GM18519 (cell line): Measurements from ENCODE around the gene SLC35E1.
"Not testable (repeated sequence)": the region's sequence is repeated elsewhere in the genome, so short reads cannot be mapped to it uniquely, and the experiment has no call there.

Source experiments
- ATAC-seq: cut with Tn5 transposase; IDR thresholded peaks from one replicate; pipeline ENCODE4 v1.9.1; 2021; ENCODE audit warnings: mild to moderate bottlenecking, moderate library complexity; ENCODE audit not compliant: unreplicated experiment, low FRiP score

The SLC35E1 gene

DNA sequence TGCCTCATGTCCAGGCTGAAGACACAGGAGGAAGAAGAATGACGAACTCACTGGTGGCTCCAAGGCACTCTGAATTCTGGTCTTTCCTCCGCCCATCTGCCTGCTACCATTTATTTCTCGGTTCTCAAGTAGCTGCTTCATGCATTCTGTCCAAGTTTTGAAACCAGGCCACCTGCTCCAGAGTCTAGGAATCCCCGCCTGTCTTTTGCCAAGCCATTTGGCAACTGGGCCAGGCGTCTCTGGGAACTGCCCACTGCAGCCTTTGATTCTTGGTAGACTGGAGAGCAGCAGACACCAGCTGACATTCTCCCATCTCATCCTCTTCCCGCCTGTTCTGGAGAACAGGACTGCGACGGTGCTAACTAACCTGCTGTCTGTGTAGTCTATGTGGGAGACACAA lies 10.8 kb downstream of the SLC35E1 start:
- no peak for ATAC-seq

DNA sequence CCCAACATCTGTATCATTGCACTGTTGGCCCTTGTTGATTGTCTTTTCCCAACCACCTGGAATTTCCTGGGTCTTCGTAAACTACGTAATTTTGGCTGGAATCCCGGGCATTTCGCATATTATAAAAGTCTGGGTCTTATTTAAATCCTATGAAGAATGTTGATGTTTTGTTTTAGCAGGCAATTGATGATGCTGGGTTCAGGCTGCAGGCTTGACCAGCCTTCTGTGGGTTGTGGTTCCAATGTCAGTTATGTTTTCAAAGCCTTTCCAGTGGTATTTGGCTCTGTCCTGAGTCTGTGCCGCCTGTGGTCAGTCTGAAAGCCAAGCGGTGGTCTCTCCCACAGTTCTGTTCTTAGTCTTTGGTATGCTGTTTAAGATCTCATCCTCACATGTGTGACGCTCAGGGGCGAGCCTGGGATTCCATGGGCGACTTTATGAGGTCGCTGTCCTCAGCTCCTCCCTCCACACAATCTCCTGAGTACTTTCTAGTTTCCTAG lies 12.4 kb downstream of the SLC35E1 start:
- ATAC-seq, result no peak

DNA sequence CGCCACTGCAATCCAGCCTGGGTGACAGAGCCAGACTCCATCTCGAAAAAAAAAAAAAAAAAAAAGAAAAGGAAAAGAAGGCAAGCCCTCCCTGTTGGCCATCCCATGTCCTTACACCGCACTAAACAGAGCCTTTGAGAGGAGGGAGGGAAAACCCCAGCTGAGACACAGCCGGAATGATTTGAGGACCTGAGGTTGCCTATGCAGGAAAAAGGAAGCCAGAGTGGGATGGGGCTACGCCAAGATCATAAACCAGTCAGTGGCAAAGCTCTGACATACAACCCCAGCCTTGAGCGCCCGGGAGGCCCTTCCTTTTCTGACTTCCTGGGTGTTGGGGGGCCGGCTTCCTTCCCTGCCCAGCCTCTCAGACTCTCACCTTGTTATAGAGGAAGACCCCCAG lies 17.4 kb downstream of the SLC35E1 start:
- ATAC-seq, result no peak

DNA sequence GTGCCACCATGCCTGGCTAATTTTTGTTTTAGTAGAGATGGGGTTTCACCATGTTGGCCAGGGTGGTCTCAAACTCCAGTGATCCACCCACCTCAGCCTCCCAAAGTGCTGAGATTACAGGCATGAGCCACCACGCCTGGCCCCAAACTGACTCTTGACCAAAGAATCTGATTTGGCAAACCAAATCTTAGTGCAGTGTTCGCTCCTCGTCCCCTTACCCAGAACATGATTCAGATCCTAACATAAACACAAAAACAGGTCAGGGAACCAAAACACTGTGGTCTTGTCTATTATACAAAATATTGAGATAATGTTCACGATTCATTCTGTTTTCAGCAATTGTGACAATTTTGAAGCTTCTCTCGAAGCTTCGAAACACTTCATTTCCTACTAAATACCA lies 20.3 kb downstream of the SLC35E1 start:
- not testable (repeated sequence) for ATAC-seq

DNA sequence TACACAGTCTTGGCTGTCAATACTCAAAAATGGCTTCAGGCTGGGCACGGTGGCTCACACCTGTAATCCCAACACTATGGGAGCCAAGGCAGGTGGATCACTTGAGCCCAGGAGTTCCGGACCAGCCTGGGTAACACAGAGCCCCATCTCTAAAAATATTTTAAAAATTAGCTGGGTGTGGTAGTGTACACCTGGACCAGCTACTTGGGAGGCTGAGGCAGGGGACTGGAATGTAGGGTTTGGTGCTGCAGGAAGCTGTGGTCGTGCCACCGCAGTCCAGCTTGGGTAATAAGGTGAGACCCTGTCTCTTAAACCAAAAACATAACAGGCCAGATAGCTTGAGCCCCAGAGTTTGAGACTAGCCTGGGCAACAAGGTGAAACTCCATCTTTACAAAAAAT lies 23.3 kb downstream of the SLC35E1 start:
- ATAC-seq, result no peak

DNA sequence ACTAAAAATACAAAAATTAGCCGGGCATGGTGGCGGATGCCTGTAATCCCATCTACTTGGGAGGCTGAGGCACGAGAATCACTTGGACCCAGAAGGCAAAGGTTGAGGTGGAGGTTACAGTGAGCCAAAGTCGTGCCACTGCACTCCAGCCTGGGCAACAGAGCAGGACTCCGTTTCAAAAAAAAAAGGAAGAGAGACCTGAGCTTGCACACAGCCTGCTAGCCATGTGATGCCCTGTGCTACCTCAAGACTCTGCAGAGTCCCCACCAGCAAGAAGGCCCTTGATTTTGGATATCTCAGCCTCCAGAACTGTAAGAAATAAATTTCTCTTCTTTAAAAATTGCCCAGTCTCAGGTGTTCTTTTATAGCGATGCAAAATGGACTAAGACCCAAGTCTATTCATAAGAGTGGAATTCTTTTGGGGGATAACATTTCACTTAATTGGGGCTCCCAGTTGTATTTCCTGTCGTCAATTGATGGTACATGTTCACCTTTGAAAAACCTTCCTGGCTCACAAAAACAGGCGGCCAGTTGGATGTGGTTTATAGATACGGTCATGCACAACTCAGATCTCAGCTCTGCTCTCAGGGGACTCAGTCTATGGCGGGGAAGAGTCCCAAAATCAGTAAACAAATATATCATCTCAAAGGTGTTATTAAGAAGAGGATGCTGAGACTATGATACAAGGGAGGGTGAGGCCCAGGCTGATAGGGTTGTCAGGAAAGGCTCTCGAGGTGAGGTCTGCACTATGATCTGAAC lies 27.6 kb downstream of the SLC35E1 start:
- no peak for ATAC-seq

DNA sequence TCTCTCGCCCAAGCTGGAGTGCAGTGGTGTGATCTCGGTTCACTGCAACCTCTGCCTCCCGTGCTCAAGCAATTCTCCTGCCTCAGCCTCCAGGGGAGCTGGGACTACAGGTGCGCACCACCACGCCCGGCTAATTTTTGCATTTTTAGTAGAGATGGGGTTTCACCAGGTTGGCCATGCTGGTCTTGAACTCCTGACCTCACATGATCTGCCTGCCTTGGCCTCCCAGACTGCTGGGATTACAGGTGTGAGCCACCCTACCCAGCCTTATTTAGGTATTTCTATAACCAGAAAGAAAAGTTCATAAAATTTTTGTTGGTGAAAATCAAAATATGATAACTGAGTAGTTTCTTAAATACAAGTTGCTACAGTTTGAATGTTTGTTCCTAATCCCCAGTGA lies 28.5 kb downstream of the SLC35E1 start:
- ATAC-seq, result not testable (repeated sequence)

DNA sequence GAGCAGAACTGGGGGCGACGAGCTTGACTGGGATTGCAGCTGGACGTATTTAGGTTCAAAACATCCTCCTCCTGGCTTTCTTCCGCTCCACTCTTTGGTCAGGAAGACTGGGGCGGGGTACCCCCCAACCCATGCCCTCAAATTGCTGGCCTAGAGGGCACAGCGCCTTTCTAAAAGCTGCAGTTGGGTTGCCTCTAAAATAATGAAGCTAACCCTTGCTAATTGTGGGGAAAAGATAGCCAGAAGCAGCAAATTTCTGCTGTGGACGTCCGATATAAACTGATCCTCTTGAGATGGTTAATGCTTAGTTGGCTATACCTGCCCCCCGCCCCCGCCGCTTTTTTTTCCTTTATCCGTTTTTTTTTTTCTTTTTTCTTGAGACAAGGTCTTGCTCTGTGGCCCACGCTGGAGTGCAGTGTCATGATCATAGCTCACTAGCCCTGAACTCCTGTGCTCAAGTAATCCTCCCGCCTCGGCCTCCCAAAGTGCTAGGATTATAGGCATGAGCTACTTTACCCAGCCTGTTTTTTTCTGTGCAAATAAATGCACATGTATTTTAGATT lies 29.2 kb downstream of the SLC35E1 start:
- ATAC-seq, result peak; percentile 6

DNA sequence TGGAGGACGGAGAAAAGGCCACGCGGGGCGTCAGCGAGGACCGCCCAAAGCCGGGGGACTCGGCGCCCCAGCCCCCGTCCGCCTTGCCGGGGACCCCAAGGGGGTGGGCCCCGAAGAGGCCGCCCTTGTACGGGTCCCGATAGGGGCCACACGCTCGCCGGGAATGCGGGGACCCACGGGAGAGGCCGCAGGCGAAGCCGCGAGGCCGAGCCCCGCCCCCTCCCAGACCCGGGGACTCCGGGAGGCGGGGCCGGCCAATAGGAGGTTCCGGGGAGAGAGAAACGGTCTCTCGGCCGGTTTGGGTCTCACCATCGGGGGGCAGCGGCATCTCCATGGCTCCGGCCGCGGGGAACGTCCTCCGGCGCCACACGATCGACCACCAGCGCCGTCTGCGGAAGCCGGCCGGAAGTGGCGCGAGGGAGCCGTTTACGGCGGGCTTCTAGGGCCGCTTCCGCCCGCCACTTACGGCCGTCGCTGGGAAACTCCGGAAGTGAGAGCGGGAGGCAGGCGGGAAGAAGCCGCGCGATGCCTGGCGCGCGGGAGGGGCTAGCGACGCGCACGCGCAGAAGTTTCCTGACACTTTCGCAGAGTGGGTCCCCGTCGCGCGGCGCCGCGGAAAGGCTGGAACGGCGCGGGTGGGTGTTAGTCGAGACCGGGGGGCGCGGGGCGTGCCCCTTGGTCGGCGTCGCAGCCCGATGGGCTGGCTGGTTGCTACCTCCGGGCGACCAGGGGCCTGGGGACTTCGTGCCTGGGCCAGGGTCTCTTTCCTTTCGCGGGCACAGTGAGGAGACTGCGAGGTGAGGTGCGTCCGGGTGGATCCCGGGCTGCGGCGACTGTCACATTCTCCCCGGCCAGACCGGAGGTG lies 29.9 kb downstream of the SLC35E1 start, which contains the start of gene CHERP:
CHERP (minus strand) TSS at position 393 of the 865 bp plus-strand sequence; CDS start at position 334, 59 bp downstream.
- peak; percentile 53 for ATAC-seq

DNA sequence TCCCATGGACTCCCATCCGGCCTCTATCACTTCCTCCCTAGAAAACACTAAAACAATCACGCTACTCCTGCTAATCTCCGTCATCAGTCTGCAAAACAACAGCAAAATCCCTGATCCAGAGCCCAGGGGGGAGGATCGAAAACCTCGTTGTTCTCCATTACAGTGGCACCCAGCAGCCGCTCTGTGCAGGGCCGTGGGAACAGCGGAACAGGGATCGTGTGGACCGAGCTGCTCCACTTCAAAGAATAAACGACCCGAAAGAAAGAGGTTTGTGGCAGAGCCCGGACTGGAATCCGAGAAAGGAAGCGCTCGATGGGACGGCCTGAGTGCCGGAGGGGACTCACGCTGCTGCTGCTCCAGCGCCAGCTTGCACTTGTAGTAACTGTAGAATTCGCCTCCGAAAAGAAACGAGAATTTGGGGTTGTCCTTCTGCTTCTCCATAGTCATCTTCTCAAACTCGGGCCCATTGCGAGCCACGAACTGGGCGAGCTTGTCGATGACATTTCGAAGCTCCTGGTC lies 30.6 kb downstream of the SLC35E1 start:
- peak; percentile 8 for ATAC-seq

DNA sequence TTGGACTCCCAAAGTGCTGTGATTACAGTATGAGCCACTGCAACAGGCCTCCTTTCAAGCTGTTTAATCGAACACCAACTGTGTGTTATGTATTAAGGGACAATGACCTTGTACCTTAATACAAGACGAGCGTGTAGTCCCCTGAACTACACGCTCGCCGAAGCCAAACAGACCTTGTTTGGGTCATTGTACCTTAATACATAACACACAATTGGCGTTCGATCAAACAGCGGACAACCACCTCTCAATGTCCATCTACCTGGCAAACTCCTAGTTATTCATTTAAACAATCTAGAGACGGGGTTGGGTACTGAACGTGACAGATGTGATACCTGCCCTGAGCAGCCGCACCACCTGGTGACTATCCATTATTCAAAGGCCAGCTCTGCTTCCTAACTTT lies 31.3 kb downstream of the SLC35E1 start:
- ATAC-seq, result no peak

DNA sequence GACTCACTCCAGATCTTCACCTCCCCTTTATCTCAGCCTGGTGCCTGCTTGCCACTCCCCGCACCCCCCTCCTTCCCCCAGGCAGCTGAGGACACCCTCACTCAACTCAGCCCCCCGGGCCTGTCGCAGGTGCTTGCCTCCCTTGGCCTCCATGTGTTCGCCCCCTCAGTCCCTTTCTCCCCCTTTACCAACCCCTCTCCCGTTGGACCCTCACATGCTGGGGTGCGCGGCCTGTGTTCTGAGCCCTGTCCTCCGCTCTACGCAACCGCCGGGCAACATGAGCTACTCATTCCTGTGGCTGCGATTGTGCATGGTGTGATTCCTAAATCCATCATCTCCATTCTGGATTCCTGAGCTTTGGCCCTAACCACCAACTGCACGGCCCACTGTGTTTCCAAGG lies 35.1 kb downstream of the SLC35E1 start:
- ATAC-seq, result no peak

DNA sequence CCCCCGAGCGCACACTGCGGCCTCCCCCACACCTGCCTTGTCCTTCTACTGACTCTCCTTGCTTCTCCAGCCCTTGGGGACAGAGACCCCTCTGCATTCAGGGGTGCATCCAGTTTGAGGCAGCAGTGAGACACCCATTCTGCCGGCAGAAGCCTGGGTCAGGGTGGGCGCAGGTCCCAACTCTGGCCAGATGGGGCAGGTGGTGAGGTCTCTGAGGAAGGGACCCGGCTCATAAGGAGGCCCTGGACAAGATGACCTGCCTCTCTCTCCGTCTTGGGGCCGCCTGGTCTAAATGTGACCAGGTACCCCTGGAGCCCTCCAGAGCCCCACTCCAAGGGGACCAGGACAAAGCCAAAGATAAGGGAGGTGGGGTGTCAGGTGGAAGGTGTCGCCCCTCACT lies 36.1 kb downstream of the SLC35E1 start:
- ATAC-seq, result no peak

DNA sequence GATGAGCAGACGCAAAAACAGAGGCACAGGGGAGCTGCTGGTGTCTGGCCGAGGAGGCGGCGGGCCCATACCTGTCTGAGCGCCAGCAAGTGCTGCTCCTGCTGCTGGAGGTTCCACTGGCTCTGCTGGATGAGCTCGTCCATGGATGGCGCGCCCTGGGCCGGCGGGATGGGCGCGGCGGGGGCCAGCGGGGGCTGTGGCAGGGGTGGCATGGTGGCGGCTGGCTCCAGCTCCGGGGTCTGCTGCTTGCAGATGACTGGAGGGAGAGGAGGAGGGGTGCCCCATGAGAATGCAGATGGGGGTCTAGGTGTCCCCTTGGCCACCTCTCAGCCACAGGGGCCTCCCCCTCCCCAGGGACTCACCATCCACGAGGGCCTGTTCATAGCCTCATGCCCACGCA lies 36.8 kb downstream of the SLC35E1 start:
- ATAC-seq, result no peak

DNA sequence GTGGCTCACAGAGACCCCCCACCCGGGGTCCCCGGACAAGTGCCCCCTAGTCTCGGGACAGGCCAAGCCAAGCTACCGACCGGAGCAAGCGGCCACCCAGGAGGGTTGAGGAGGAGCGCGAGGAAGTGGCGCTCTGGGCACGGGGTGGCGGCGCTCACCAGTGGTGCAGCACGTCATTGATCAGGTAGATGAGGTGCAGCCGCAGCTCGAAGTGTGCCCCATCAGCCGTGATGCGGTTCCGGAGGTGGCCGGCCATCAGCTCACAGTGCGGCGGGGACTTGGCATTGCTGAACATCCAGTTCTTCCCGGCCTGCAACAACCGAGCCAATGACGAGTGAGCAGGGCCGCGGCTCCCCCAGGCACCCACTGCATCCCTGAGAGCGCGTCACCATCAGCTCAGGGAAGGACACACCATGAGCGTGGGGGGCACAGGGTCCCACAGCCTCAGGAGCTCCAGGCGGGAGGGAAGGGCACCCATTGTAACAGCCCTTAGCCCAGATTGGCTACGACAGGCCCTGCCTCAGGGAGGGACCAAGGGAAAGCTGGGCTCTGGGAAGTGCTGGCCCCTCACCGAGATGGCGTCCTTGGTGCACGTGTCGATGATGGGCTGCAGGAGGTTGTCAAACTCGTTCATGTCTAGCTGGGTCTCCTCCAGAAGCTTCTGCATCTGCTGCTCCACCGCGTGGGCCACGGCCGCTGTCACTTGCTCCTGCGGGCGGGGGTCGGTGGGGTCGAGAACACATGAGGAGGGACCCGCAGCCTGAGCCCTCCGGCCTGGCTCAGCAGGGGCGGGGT lies 39.6 kb downstream of the SLC35E1 start:
- no peak for ATAC-seq

DNA sequence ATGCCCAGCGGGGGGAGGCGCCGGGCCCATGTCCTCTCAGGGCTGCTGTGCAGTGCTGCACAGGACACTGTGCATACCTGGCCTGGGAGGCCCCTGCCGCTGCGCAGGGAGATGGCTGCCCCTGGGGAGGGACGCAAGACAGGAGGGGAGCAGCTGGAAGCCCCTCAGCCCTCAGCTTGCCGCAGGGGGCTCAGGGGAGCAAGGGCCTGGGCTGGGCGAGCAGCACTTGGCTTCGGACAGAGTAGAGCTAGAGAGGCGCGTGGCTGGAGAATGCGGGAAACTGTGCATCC lies 40.9 kb downstream of the SLC35E1 start:
- no peak for ATAC-seq

DNA sequence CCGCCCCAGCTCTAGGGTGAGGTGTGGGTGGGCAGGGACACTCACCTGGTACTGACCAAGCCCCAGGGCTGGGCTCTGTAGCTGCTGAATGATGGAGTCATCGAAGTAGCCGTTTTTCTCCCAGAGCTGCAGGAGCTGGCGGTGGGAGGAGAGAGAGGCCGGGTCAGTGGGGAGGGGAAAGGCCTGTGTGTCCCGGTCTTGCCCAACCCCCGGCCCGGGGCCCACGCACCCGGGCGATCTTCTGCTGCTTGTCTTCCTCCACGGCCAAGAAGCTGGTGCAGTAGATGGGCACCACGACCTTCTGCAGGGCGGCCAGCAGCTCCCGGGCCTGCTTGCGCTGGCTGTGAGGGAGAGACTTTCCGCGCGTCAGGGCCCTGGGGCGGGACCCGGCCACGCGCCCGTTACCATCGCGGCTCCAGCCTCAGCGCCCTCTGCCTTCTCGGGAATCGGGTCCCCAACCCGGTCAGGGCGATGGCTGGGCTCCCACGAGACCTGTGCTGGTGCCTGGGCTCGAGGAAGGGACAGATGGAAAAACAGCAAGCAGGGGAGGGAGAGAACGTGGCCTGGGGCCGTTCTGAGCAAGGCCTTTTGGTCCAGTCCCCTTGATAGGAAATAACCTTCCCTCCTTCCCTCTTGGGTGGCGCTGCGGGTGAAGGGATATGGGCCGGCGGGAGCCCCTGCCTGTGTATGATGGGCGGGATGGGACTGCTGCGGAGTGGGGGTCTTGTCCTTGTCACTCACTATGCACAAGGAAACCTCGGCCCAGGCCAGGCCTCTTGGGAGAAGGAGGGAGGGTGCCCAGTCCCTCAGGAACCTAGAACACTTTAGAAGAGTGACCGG lies 41.5 kb downstream of the SLC35E1 start:
- no peak for ATAC-seq

DNA sequence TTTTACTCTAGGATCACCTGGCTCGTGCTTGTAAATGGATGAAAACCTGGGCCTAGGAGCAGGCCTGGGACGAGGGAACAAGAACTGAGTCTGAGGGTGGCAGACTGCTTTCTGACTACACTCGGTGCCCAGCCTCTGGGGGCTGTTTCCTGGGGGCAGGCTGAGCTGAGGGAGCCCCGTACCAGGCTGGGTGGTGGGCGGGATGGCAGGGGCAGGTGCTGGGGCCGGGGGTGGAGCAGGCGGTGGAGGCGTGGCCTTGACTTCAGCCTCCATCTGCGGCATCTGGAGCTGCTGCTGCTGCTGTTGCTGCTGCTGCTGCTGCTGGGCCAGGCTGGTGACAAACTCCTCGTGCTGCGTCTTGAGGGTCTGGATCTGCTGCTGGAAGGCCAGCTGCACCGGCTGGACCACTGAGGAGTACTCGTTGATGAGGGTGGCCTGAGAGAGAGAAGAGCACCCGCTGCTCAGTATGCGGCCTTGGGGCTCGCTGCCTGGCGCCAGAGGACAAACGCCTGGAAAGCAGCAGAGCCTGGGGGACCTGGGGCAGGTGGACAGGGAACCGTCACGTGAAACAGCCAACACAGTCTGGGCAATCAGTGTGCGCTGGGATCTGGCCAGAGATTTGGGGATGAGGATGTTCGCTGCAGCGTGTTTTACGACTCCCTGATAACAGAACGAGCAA lies 42.6 kb downstream of the SLC35E1 start:
- ATAC-seq, result no peak

DNA sequence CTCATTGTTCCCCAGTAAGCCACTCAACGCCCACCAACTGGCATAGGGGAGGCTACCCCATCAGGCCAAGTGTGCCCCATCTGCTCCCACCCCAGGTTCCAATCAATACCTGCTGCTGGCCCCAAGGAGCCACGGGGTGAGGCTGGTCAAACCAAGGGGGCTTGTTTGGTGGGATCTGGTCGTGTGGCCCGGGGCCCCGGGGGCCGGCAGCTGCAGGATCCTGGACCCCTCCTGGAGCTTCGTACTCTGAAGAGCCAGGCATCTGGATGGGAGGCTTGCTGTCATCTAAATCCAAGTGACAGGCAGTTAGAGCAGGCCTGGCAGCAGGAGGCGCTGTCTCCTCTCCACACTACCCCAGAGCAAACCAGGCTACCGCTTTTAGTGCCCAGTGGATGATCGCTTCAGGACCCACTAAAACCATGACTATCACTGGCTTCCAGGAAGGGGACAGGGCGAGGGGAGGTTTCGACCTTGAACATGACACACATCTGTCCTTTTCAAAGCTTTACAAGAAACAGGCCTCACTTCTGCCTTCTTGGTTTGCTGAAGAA lies 44.2 kb downstream of the SLC35E1 start:
- ATAC-seq, result no peak
